HepG2 (cell line): Measurements from ENCODE around the gene MED22. TPM values are rescaled to one million over a fixed set of nuclear protein-coding genes. Genes with fewer than 3 reads are reported as not detected.

Experiments
- ATAC-seq: fragments of 200-7000 bp; cut with Tn5 transposase; 3 replicates; pipeline ENCODE4 v1.9.1; 2020; ENCODE audit warnings: mild to moderate bottlenecking, moderate library complexity
- BruUV-seq: library from RNA; stranded (reverse); fragments of 400-500 nt; replicated peaks from 2 replicates; lab custom pipeline; 2021; lab: Mats Ljungman, UMichigan
- CTCF ChIA-PET: fragments of 300-600 bp; formaldehyde crosslinking; extraction: SDS; loops from one replicate; lab custom pipeline; 2021; ENCODE audit warnings: low total read pairs, inconsistent platforms, low intra/inter-chr PET ratio; lab: Yijun Ruan, JAX
- POLR2A ChIA-PET: fragments of 350-600 bp; sonication (Branson Sonifier 250); formaldehyde crosslinking; loops from one replicate; lab custom pipeline; 2020; ENCODE audit warnings: antibody characterized with exemption, inconsistent platforms; lab: Yijun Ruan, JAX
- DNase-seq: peaks from one replicate; pipeline ENCODE4 v3.0.0-alpha.2; 2015; ENCODE audit warnings: low spot score
- FAIRE-seq: peaks from 3 replicates; lab custom pipeline; 2011; peaks lifted over from hg19 to GRCh38; lab: Jason Lieb, UNC
- H2AFZ ChIP-seq: one replicate; pipeline ENCODE4 v1.6.1; 2011; ENCODE audit warnings: low read length, inconsistent platforms
- H3K27ac ChIP-seq: fragments of 300-600 bp; 3 replicates; pipeline ENCODE4 v1.8.0; 2011; ENCODE audit warnings: mixed run types, mild to moderate bottlenecking, mixed read lengths, low read length, inconsistent platforms; ENCODE audit not compliant: insufficient read depth; ENCODE audit errors: extremely low read length
- H3K27me3 ChIP-seq, 2 experiments: fragments of 200-600 bp in 1 of 2; 2 replicates in 1 of 2; 3 replicates in 1 of 2; pipeline versions ENCODE4 v1.6.0 to v1.8.0; 2011; ENCODE audit warnings: low read length in 2 of 2, mild to moderate bottlenecking in 2 of 2, moderate library complexity in 2 of 2, inconsistent platforms in 1 of 2; ENCODE audit not compliant: insufficient read depth in 2 of 2, control insufficient read depth in 1 of 2
- H3K36me3 ChIP-seq, 2 experiments: fragments of 200-600 bp in 1 of 2; replicated peaks in 1 of 2; 2 replicates in 1 of 2; 3 replicates in 1 of 2; pipeline versions ENCODE4 v1.5.1 to v1.8.0; 2011; ENCODE audit warnings: low read length in 2 of 2, inconsistent platforms in 1 of 2; ENCODE audit not compliant: insufficient read depth in 2 of 2, control insufficient read depth in 1 of 2
- H3K4me1 ChIP-seq: 2 replicates; pipeline ENCODE4 v1.5.1; 2012; ENCODE audit warnings: low read length, inconsistent platforms; ENCODE audit not compliant: insufficient read depth
- H3K4me2 ChIP-seq: 2 replicates; pipeline ENCODE4 v1.6.0; 2011; ENCODE audit warnings: low read depth, low read length, inconsistent platforms
- H3K4me3 ChIP-seq, 3 experiments: fragments of 200-600 bp in 1 of 3; sonication (generic), shearing (Covaris generic) in 1 of 3; replicated peaks in 1 of 3; 2 replicates each; pipeline ENCODE4 v1.5.1; 2011 to 2016; ENCODE audit warnings: low read length in 3 of 3, inconsistent platforms in 2 of 3, low read depth in 2 of 3, mild to moderate bottlenecking in 2 of 3, control low read depth in 1 of 3, mixed read lengths in 1 of 3; ENCODE audit not compliant: insufficient read depth in 1 of 3
- H3K79me2 ChIP-seq: one replicate; pipeline ENCODE4 v1.6.1; 2011; ENCODE audit warnings: low read length, inconsistent platforms; ENCODE audit not compliant: insufficient read depth
- H3K9ac ChIP-seq: 2 replicates; pipeline ENCODE4 v1.6.0; 2011; ENCODE audit warnings: mild to moderate bottlenecking, low read depth, low read length, inconsistent platforms; ENCODE audit not compliant: insufficient read depth
- H3K9me3 ChIP-seq: 2 replicates; pipeline ENCODE4 v1.5.1; 2012; ENCODE audit warnings: mild to moderate bottlenecking, low read length
- H4K20me1 ChIP-seq: 2 replicates; pipeline ENCODE4 v1.6.0; 2011; ENCODE audit warnings: inconsistent platforms, mild to moderate bottlenecking, low read length, moderate library complexity; ENCODE audit not compliant: insufficient read depth
- ARNT ChIP-seq: fragments of 450-650 bp; IDR thresholded peaks from 2 replicates; pipeline ENCODE4 v1.6.1; 2017
- DNMT1 ChIP-seq: sonication (generic); formaldehyde crosslinking; IDR thresholded peaks from 2 replicates; pipeline ENCODE4 v1.5.1; 2020; ENCODE audit warnings: mild to moderate bottlenecking, missing genetic modification reagents
- HOXA9 ChIP-seq: sonication (generic); formaldehyde crosslinking; IDR thresholded peaks from 2 replicates; pipeline ENCODE4 v1.8.1; 2022; ENCODE audit warnings: missing genetic modification reagents, mild to moderate bottlenecking, moderate library complexity, borderline replicate concordance
- SRF ChIP-seq: IDR thresholded peaks from 2 replicates; pipeline ENCODE4 v1.6.1; 2011; ENCODE audit warnings: mild to moderate bottlenecking, low read depth, low read length, moderate library complexity
- WIZ ChIP-seq: sonication (generic); formaldehyde crosslinking; IDR thresholded peaks from 2 replicates; pipeline ENCODE4 v1.5.1; 2020; ENCODE audit warnings: mild to moderate bottlenecking, missing genetic modification reagents
- YEATS4 ChIP-seq: sonication (generic); formaldehyde crosslinking; IDR thresholded peaks from 2 replicates; pipeline ENCODE4 v1.4.0; 2020; ENCODE audit warnings: missing genetic modification reagents, borderline replicate concordance
- ZNF101 ChIP-seq: sonication (generic); formaldehyde crosslinking; IDR thresholded peaks from 2 replicates; pipeline ENCODE4 v1.4.0; 2020; ENCODE audit warnings: mild to moderate bottlenecking, low read depth, missing genetic modification reagents, borderline replicate concordance
- ZNF143 ChIP-seq: sonication (generic); formaldehyde crosslinking; IDR thresholded peaks from 2 replicates; pipeline ENCODE4 v1.4.0; 2020; ENCODE audit warnings: missing genetic modification reagents
- ZNF282 ChIP-seq: fragments of 450-650 bp; IDR thresholded peaks from 2 replicates; pipeline ENCODE4 v1.6.1; 2018; ENCODE audit not compliant: partially characterized antibody
- ZNF567 ChIP-seq: sonication (generic); formaldehyde crosslinking; IDR thresholded peaks from 2 replicates; pipeline ENCODE4 v1.8.1; 2023; ENCODE audit warnings: mild to moderate bottlenecking, missing genetic modification reagents, borderline replicate concordance
- ZSCAN25 ChIP-seq: sonication (generic); formaldehyde crosslinking; IDR thresholded peaks from 2 replicates; pipeline ENCODE4 v1.8.0; 2022; ENCODE audit warnings: mild to moderate bottlenecking, missing genetic modification reagents
- WGBS: methylation state at CpG from one replicate; pipeline ENCODE4 v1.1.6; 2017; ENCODE audit warnings: low lambda C conversion rate; 5-methylcytosine and 5-hydroxymethylcytosine counted together
- in situ Hi-C: cut with HindIII; loops from 2 replicates; pipeline ENCODE4 v1.10.0; 2017; ENCODE audit warnings: low pct_unique_long_range_greater_than_20kb; ENCODE audit not compliant: extremely low pct_ligation_motif_present
- intact Hi-C: fragments of 100-400 bp; cut with micrococcal nuclease; formaldehyde crosslinking; loops from one replicate; pipeline ENCODE4 v1.10.0; 2022; ENCODE audit not compliant: unreplicated experiment
- polyA plus RNA-seq, 8 experiments: library from polyadenylated mRNA; depleted of rRNA in 3 of 8; stranded (reverse) in 7 of 8; unstranded in 1 of 8; fragments of >200 nt; fragmentation: Illumina TruSeq in 4 of 8; extraction: Trizol in 4 of 8; gene quantifications; 2 replicates each; pipeline versions ENCODE4 v1.2.1 to v1.2.3, GENCODE V29; 2011 to 2016; ENCODE audit warnings: low read depth in 4 of 8, missing spikeins in 1 of 8, mixed read lengths in 1 of 8; ENCODE audit not compliant: insufficient read depth in 1 of 8
- total RNA-seq, 5 experiments: library from RNA; depleted of rRNA; stranded (reverse); fragments of >200 nt; fragmentation: Illumina TruSeq; extraction: Trizol; gene quantifications; 2 replicates each; pipeline ENCODE4 v1.2.3, GENCODE V29; 2016; ENCODE audit warnings: low read depth in 1 of 5
- TF ChIP-seq, protein P1 (sequence below): sonication (generic); formaldehyde crosslinking; IDR thresholded peaks from 2 replicates; pipeline ENCODE4 v1.5.1; 2020; ENCODE audit warnings: mild to moderate bottlenecking, missing genetic modification reagents, borderline replicate concordance
- TF ChIP-seq, protein P2 (sequence below): IDR thresholded peaks from 2 replicates; pipeline ENCODE4 v1.6.1; 2012; ENCODE audit warnings: inconsistent platforms

Gene MED22
- total and polyA plus RNA-seq, 2 of the 13 experiments (the other 11 are each of a cell fraction or from before 2014, with no cell fraction given): 15.8 to 22.1 TPM

DNA sequence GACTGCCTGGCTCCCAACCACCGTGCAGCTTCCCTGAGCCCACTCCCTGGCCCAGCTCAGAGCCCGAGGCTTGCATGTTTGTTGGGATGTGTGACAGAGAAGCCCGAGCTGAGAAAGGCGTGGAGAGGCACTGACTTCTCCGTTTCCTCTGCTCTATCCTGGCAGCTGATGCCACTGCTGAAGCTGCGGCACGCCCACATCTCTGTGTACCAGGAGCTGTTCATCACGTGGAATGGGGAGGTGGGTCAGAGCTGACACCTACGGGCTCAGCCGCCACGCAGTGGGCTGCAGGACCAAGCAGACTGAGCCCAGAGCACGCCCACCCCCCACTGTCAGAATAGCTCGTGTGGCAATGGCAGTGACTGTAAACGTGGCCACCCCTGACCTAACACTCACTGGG lies 37.5 kb upstream of the MED22 start:
- H2AFZ ChIP-seq: no peak overlapping the region
- CTCF ChIA-PET: no interaction called here
- H3K4me2 ChIP-seq: peak overlapping the region; percentile 78
- H4K20me1 ChIP-seq: no peaks in the 10 kb centered on the region
- peaks cover 68% of the 10 kb centered on the region for H3K4me1 ChIP-seq
- POLR2A ChIA-PET: interaction anchor here (0.9 to 3.7 kb wide), 7 partner anchors 9 to 74 kb away, joined by 4 to 18 read pairs (median 5); partner anchors contain the start of genes MED22, RPL7A, STKLD1 and SURF1
- TF ChIP-seq, protein P1, sequence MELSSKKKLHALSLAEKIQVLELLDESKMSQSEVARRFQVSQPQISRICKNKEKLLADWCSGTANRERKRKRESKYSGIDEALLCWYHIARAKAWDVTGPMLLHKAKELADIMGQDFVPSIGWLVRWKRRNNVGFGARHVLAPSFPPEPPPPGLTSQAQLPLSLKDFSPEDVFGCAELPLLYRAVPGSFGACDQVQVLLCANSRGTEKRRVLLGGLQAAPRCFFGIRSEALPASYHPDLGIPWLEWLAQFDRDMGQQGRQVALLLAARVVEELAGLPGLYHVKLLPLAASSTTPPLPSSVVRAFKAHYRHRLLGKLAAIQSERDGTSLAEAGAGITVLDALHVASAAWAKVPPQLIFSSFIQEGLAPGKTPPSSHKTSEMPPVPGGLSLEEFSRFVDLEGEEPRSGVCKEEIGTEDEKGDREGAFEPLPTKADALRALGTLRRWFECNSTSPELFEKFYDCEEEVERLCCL (CRISPR knock-in tag): no peak
- TF ChIP-seq ZNF567 (0 out of 2 replicates have a peak, but pooled peaks have one; percentile 3), WIZ (CRISPR knock-in tag) (0 out of 2 replicates have a peak, but pooled peaks have one; percentile 12)
- intact Hi-C loops (no loop called here), in situ Hi-C loops (no loop called here)
- H3K9me3 ChIP-seq: peaks cover 10% of the 10 kb centered on the region; the same call in 1 of the 2 replicates
- DNase-seq: no peak
- H3K79me2 ChIP-seq: no peaks in the 10 kb centered on the region
- no peak overlapping the region for H3K27ac ChIP-seq
- BruUV-seq: no TSS peak
- WGBS: 82% methylated on average over 7 of the region's 14 CpGs
- no peaks in the 10 kb centered on the region for H3K27me3 ChIP-seq
- no peak for FAIRE-seq
- no peaks in the 10 kb centered on the region for H3K36me3 ChIP-seq
- H3K4me3 ChIP-seq: peak overlapping the region in 1 of 3 experiments; percentile 52; a peak in 1 of 6 replicates
- H3K9ac ChIP-seq: no peak overlapping the region; the same call in 1 of the 2 replicates
- no peak for ATAC-seq

DNA sequence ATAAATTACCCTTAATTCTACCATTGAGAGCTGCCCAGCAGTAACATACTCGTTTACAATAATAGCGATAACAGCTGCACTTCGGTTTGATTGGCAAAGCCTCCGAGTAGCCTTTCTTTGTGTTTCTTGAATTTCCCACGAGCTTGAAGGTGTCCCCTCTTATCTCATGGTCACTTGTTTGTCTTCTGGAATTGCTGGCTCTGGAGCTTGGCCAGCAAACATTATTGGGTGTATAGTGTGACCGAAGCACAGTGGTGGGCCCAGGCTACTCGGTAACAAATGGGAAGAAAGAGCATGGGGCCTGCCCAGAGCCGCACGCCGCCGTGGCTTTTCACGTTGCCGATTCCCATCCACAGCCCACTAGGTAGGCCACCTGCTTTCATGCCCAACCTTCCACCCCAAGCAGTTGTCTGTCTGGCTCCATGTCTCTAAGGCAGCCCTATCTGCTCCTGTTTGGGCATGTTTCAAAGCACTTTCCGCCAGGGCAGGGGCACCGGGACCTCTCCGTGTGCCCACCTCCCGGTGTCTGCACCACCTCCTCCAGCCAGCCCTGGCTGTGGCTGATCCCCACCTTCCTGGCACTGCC lies 36.9 kb upstream of the MED22 start:
- ATAC-seq (peak; percentile 34), FAIRE-seq (no peak), DNase-seq (peak; percentile 35)
- no peaks in the 10 kb centered on the region for H3K36me3 ChIP-seq
- peak overlapping the region; percentile 33 for H3K9ac ChIP-seq
- H3K4me3 ChIP-seq: peak overlapping the region in 2 of 3 experiments; percentile 24 to 52; a peak in 4 of 6 replicates
- no TSS peak for BruUV-seq
- H3K27ac ChIP-seq: no peak overlapping the region
- intact Hi-C loops: no loop called here
- in situ Hi-C loops: no loop called here
- peaks cover 65% of the 10 kb centered on the region for H3K4me1 ChIP-seq
- H2AFZ ChIP-seq: no peak overlapping the region
- H3K27me3 ChIP-seq: no peaks in the 10 kb centered on the region
- peaks cover 10% of the 10 kb centered on the region; the same call in 1 of the 2 replicates for H3K9me3 ChIP-seq
- CTCF ChIA-PET: no interaction called here
- no peaks in the 10 kb centered on the region for H4K20me1 ChIP-seq
- 21% methylated on average over 7 of the region's 17 CpGs for WGBS
- H3K79me2 ChIP-seq: no peaks in the 10 kb centered on the region
- POLR2A ChIA-PET: interaction anchor here (0.9 to 3.7 kb wide), 5 partner anchors 10 to 74 kb away, joined by 4 to 18 read pairs (median 4); partner anchors contain the start of genes MED22, RPL7A, SURF1 and SURF2
- peak overlapping the region; percentile 78 for H3K4me2 ChIP-seq
- TF ChIP-seq, protein P2, sequence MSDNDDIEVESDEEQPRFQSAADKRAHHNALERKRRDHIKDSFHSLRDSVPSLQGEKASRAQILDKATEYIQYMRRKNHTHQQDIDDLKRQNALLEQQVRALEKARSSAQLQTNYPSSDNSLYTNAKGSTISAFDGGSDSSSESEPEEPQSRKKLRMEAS: peak; percentile 44; the same call in 1 of the 2 replicates
- TF ChIP-seq ZNF282: no peak
- TF ChIP-seq HOXA9 (CRISPR knock-in tag): no peak
- TF ChIP-seq ARNT: no peak
- TF ChIP-seq ZNF143: no peak
- TF ChIP-seq DNMT1 (CRISPR knock-in tag): no peak
- no peak for TF ChIP-seq YEATS4 (CRISPR knock-in tag)
- TF ChIP-seq ZSCAN25: no peak
- no peak for TF ChIP-seq ZNF101
- TF ChIP-seq SRF: no peak
